NCI-H2196 treated with DMSO at 0.1 percent for 48 hours (cell line): ENCODE data around the gene SKI.
"Not testable (repeated sequence)": the region's sequence is repeated elsewhere in the genome, so short reads cannot be mapped to it uniquely, and the experiment has no call there.

Source experiments
- DNase-seq: peaks from one replicate; lab custom pipeline; 2025; ENCODE audit not compliant: unreplicated experiment; lab: John Stamatoyannopoulos, UW

The SKI gene

DNA sequence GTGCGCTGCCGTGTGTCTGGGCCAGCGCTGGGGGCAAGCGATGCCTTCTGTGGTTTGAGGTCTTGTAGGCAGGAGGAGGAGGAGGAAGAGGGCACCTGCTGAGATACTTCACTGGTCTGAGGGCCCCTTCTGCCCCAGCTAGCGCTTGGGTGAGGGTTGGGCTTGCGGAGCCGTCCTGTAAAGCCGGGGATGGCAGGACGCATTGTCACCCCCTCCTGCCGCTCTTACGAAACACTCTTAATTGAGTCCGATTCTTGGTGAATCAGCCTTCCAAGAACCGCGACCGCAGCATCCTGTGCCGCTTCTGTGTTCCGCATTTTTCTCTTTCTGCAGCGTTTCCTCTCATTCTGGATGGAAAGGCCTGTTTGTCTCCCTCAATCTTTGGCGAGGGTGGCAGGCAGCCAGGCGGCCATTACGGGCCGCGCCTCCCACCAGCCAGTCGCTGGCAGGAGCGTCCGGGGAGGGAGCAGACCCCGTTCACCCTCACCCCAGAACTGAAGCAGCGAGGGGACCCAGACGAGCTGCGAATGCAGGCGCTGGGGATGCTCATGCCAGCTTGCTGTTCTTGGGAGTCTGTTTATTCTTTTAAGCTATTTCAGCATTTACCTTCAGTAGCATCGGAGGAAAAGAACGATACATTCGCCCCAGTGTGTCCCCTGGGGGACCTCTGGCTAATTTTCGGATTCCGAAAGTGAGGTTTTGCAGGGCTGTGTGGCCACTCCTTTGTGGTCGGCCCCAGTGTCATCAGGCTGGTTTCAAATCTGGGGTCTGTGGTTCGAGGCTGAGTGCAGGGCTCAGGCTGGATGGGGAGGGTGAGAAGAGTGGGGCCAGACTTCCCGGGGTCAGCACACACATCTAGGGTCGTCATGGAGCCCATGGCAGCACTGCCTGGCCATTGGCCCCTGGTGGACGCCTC lies 62.7 kb downstream of the SKI start:
- DNase-seq: no peak

DNA sequence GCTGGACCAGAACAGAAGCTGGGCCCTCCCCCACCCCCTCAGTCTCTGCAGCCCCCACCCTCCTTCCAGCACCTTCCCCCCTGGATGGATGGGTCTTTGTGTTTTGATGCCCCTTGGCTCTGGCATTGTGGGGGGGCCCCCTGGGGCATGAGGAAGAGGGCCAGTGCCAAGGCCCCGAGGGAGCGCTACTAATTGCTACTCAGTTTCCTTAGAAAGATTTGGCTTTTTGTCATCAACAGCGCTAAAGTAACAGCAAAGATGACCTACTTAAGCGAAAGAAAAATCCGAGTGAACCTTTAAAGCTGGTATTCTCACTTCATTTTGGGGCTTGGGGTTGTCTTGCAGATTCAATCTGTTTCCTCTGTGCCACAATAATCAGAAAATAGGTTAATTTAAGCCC lies 63.5 kb downstream of the SKI start:
- no peak for DNase-seq

DNA sequence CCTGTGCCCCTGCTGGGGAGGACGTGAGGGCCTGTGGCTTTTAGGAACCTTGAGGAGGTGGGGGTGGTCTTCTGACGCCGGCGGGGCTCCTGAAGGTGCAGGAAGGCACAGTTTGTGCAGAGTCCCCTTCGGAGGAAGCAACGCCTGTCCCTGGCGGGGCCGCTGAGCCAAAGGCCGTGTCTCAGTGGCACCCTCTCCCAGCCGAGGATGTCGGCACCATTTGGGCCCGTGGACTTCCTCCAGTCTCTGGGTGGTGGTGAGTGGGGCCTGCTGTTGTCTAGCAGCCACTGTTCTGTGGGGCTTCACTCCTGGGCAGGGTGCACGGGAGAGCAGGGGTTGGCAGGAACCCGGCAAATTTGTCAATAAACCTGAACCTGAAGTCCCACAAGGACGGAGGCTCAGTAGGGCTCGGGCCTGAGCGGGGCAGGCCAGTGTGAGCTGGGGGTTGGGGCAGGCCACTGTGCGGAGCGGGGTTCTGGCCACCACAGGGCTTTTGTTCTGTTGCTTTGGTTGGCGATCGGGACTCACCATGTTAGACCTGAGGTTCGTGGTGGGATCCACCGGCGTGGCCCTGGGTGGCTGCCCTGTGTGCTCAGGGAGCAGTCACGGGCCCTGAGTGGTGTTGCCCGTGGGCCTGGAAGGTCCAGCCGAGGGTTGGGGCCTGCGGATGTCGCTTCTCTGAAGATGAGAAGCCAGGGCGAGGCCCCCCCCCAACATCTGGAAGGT lies 64.8 kb downstream of the SKI start:
- DNase-seq: no peak

DNA sequence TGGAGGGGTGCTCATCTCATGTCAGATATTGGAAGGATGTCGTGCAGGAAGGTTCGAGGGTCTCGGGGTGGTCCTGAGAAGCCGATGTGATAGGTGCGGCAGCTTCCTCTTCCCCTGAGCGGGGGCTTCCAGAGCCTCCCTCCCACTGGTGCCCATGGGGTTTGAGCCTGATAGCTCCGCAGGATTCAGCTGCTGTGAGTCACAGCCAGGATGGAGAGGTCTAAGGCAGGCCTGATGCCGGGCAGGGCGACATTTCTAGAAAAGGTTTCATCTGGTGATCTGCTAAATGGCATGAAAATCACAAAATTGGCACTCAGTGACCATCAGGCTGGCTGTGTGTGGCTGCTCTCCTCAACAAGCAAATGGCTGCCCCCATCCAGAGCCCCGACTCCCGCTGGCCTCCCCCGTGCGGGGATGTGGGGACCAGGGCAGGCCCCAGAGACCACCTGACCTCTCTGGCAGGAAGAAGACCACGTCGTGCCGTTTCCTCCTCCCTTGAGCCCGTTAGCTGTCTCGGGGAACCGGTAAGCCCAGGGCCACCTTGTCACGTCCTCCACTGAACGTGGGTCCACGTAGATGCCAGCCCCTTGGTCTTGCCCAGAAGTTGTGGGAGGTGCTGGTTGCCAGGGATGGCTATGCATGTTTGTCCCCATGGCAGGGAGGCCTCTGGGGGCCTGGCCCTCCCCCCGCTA lies 66.1 kb downstream of the SKI start:
- DNase-seq: no peak

DNA sequence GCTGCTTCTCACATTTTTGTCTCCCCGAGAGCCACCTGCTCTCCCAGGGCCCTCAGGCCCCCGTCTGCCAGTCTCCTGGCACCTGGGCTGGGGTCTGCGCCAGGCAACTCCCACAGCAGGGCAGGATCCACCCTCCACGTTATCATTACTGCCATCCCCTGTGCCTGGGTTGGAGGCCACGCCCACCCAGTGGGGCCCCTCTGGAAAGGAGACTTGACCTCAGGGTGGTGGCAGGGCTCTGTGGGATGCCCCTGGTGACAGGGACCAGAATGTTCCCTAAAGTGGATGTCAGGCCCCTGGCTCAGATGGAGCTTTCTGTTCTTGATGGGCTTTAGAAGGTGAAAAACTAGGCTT lies 66.6 kb downstream of the SKI start:
- no peak for DNase-seq

DNA sequence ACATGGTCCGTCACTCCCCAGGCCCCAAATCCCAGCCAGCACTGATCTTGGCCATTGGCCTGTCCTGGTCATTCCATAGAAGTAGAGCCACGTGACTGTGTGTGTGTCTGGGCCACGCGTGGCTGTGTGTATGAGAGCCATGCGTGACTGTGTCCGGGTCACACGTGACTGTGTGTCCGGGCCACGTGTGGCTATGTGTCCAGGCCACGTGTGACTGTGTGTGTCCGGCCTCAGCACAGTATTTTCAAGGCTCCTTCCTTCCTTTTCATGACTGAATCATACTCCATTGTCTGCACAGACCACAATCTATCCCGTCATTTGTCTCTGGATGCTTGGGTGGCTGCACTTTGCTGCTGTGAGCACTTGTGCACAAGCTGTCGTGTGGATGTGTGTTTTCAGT lies 67.4 kb downstream of the SKI start:
- no peak for DNase-seq

DNA sequence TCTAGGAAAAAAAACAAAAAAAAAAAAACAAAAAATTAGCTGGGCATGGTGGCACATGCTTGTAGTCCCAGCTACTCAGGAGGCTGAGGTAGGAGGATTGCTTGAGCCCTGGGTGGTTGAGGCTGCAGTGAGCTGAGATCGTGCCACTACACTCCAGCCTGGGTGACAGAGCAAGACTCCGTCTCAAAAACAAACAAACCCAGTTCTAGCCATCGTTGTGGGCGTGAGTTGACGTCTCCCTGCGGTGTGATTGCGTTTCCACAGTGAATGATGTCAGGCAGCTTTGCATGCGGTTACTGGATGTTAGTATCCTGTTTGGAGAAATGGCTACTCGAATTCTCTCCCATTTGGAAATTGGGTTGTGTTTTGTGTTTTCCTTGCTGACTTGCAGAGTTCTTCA lies 68.1 kb downstream of the SKI start:
- not testable (repeated sequence) for DNase-seq

DNA sequence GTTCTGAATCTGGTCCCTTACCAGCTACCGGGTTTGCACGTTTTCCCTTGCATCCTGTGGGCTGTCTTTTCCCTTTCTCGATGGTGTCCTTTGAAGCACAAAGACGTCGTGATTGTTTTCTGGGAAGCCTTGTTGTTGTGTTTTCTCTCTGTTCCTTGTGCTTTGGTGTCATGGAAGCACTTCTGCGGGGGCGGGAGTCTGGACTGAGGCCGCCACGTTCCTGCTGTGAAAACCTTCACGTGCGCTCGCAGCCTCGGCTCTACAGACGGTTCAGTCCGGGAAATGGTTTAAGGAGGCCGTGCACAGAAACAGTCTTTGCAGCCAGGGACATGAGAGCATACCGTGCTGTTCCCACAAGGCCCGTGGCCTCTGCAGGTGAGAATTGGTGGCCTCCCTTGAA lies 68.5 kb downstream of the SKI start:
- DNase-seq: no peak

DNA sequence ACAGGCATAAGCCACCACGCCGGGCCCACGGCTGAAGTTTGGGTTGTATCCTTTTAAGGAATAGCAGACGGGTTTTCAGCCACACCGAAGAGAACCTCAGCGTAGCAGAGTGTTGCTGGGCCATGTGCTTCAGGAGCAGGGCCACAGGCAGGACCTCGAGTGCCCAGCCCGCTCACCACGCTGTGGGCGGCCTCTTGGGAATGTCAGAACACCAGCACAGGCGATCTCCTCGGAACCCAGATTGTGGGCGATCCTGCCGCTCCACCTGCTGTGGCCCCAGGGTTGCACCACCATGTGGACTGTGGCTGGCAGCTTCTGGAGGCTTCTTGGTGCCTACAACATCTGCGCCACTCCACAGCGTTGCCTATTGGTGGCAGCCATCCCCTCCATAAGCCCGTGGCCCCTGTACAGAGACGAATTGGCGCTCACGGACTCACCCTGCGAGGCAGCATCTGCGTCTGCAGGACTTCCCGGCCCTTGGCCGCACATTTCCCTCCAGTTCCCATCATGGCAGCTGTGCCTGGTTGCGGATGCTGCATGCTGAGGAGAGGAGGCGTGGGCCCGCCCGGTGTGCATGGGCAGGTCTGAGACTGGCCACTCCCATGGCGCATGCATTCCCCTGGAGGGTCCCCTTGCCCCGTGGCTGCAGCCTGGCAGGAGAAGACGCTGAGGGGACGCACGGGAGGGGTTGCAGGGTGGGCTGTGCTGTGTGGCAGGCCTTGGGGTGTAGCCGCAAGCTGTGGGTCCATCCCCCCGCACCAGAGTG lies 69.3 kb downstream of the SKI start:
- DNase-seq: no peak

DNA sequence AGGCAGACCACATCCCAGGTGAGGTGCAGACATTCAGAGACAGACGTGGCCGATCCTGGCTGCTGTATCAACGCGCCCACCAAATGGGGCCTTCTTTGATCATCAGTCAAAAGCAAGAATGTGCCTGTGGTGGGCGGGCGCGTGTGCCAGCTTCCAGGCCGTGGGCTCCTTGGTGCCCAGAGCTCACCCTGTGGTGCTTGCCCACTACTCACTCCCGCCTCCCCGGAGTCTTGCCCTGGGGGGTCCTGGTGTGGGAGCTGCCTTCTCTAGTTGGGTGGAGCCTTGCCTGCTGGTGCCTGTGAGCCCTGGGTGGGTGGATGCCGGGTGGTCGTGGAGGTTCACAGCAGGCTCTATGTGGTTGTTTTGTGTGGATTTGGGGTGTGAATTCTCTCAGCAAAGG lies 70.6 kb downstream of the SKI start:
- DNase-seq: no peak

DNA sequence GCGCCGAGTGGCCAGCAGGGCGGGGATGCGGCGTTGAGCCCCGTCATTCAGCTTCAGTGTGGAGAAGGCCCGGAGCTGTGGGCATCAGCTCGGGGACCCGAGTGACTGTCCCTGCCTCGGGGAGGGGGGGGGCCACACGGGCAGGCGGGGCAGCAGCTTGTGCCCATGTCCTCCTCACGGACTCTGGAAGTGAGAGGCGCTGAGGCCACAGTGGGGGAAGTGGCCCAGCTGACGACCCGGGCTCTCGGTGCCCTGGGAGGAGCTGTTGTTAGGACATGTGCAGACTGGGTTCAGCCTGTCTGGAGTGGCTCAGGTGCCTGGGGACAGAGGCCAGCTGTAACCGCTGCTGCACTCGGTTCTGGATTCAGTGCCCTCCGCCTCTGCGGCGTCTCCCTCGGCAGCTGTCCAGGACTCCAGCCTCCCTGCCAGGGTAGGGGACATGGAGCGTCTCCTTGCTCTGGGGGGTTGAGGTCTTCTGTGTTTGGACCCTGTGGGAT lies 71.1 kb downstream of the SKI start:
- DNase-seq: no peak

DNA sequence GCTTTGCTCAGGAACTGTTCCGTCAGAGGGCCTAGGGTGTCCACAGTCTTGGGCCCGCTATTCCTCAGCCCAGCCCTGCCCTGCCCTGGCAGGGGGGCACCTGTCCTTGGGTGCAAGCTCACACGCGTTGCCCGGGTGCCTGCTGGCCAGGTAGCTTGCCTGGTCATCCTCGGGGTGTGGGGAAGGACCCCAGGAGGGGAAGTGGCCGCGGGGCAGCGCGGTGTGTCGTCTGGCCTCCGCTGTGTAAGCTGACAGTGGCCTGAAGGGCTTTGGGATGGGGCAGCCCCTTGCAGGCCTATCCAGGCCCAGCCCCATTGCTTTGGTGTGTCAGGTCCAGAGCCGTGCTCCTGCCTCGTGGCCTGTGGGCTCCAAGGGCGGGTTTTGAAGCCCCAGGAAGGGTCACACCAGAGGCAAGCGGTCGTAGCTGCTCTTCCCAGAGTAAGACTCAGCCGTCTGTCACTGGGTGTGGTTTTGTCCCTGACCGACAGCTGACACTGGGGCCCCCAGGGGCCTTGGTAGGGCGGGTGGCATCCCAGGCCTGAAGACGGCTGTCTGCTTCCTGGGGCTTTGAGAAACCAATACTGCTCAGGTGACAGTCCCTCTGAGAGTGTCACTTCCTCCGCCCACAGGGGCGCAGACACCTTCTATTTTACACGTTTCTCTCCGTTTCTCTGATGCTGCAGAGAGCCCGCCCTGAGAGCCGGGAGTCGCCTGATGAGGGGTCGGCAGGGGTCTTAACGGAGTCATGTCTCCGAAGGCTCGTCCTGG lies 72.1 kb downstream of the SKI start:
- no peak for DNase-seq

DNA sequence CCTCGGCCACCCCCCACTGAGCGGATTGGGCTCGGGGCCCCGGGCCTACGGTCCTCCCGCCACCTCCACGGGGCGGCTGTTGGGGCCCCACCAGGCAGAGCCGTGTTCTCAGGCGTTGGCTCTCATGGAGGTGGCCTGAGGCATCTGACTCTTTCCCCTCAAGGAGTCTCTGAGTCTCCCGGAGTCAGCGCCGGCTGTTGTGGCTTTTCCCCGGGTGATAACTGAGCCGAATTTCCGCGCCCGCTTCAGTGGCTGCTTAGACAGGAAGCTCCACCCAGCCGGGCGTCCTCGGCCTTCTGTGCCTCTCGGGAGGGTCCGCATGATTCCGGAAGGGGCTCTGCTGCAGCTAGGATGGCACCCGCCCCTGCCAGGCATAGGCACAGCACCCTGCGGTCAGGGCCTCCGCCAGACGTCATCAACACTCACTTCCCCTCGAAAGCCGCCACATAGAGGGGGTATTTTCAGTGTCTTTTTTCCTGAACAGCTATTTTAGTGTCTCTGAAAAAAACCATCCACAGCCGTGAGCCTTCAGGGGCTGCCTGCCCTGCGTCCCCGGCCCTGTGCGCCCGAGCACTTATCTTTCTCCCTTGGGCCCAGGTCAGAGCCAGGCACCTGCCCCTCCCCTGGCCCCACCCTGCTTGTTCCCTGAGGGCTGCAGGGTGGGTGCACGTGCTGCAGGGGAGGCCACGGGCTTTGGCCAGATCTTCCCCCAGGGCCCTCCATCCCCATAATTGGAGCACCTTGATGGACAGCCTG lies 72.9 kb downstream of the SKI start:
- no peak for DNase-seq

DNA sequence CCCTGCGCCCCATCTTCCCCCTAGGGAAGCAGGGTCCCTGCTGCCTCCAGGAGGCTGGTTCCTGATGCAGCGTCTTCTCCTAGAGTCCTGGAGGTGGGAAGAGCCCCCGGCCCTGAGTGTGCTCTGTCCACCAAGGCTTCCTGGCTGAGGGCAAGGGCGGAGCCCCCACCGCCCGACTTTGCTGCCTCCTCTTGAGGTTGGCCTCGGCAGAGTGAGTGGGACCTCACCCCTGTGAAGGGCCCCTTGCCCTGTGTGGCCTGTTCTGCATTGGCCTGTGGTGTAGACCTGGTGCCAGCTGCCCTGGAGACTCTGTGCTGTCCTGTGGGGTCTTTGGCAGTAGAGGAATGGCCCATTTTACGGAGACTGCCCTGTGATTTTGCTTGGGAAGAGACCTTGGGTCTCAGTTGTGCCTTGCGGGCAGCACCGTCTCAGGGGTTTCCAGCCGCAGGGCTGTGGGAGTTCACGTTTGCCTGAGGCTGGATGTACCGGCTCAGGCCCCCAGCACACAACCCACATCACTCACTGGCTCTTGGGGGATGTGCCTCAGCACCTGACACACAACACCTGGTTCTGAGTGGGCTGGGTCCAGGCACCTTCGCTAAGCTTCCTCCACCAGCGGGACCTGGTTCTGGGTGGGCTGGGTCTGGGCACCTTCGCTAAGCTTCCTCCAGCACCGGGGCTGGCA lies 73.6 kb downstream of the SKI start:
- no peak for DNase-seq

DNA sequence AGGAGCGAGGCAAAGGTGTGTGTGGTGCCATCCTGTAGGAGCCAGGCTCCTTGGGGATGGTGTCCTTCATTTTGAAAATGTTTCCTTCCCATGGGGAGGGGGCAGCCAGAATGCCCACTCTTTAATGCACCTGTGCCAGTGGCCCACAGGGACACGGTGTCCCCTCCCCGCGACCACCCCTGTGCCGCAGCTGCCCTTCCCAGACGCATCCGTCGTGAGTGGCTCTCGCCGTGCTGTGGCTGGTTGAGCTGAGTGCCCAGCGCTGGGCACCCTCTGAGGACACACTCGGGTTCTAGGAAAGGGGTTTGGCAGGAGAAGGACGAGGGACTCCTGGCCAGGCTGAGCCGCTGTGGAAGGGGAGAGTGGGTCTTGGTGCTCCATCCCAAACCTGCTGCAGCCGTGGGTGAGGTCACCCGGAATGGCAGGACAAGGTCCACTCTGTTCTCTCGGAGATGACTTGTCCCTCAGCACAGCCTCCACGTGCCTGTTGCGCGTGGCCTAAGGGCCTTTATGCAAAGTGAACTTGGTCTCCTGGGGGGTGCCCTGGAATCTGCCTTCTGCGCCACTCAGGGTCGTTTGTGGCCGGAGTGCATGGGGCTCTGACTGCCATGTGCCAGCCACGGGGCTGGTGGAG lies 74.3 kb downstream of the SKI start:
- DNase-seq: no peak

DNA sequence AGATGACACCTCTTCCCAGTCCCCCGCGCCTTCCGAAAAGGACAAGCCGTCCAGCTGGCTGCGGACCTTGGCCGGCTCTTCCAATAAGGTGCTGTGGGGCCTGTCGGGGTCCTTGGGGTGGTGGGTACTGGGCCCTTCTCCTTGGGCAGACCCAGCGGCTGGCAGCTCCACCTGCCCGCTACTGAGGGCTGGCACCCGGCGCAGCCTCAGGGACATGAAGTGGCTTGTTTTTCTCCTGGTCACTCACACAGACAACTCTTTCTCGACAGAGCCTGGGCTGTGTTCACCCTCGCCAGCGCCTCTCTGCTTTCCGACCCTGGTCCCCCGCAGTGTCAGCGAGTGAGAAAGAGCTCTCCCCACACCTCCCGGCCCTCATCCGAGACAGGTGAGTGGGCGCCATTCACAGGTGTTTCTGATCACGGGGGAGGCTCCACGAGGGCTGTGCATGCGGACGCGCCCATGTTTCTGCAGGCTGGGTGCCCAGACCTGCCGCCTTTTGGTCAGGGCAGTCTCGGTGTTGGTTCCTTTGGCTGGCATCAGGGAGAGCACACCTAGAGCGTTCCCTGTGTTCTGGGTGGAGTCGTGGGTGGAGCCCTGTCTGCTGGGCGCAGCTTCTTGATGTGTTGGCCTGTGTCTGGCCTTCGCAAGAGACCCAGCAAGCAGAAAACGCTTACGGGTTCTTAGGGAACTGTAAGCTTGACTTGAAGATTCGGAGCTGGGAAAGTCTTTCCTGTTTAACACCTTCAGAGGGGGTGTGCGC lies 75.1 kb downstream of the SKI start:
- DNase-seq: no peak

DNA sequence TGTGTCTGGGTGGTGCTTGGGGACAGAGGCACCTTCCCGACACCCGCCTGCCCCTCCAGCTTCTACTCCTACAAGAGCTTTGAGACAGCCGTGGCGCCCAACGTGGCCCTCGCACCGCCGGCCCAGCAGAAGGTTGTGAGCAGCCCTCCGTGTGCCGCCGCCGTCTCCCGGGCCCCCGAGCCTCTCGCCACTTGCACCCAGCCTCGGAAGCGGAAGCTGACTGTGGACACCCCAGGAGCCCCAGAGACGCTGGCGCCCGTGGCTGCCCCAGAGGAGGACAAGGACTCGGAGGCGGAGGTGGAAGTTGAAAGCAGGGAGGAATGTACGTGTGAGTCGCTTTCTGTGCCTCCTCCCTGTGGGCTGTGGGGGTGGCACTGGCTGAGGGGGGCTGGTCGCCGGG lies 75.7 kb downstream of the SKI start:
- no peak for DNase-seq

DNA sequence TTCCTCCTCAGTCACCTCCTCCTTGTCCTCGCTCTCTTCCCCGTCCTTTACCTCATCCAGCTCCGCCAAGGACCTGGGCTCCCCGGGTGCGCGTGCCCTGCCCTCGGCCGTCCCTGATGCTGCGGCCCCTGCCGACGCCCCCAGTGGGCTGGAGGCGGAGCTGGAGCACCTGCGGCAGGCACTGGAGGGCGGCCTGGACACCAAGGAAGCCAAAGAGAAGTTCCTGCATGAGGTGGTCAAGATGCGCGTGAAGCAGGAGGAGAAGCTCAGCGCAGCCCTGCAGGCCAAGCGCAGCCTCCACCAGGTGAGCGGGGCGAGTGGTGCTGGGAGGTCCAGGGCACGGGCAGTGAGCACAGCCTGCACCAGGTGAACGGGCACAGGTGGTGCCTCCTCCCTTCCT lies 76.2 kb downstream of the SKI start:
- DNase-seq: no peak
